ENCODE measurements around the gene CLIC1.

DNA sequence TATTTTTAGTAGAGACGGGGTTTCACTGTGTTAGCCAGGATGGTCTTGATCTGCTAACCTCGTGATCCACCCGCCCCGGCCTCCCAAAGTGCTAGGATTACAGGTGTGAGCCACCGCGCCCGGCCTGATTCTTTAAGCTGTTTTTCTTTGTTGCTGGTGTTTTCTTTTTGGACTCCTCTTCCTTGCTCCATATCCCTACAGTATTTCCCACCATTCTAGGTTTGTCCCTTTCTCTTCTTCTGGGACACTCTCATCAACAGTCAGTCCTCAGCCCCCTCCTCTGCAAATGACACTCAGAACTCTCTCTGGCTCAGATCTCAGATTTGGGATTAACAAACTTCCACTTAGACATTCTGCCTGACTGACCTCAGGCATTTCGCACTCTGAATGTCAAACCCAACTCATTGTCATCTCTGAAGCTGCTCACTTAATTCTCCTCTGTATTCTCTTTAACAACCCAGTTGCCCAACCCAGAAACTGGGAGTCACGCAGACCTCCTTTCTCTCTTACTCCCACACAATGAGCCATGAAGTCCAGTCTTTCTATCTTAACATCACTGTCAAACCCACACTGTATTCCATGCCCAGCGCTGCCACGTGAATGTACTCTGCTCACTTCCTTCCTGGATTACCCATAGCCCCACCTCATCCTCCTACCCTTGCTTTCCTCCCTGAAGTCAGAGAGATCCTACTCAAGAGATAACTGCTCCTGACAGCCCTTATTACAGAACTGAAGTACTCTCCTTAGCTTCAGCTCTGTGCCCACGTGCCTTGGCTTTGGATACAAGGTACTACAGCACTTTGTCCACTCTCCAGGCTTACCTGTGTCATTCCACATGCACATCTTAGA, 10.6 kb downstream of the CLIC1 start:
- TF ChIP-seq, protein P1, sequence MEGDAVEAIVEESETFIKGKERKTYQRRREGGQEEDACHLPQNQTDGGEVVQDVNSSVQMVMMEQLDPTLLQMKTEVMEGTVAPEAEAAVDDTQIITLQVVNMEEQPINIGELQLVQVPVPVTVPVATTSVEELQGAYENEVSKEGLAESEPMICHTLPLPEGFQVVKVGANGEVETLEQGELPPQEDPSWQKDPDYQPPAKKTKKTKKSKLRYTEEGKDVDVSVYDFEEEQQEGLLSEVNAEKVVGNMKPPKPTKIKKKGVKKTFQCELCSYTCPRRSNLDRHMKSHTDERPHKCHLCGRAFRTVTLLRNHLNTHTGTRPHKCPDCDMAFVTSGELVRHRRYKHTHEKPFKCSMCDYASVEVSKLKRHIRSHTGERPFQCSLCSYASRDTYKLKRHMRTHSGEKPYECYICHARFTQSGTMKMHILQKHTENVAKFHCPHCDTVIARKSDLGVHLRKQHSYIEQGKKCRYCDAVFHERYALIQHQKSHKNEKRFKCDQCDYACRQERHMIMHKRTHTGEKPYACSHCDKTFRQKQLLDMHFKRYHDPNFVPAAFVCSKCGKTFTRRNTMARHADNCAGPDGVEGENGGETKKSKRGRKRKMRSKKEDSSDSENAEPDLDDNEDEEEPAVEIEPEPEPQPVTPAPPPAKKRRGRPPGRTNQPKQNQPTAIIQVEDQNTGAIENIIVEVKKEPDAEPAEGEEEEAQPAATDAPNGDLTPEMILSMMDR (IDR thresholded peaks at IDR 0.05): no peak
- no peak for TF ChIP-seq POLR2A (IDR thresholded peaks at IDR 0.05)

Data from testis (tissue), 2 donors.